ENCODE results near the gene NEK10.

- no peak for TF ChIP-seq CTCF (conservative IDR thresholded peaks at IDR 0.05; ENCODE audit: low read length)
- no peak for TF ChIP-seq EZH2phosphoT487 (IDR thresholded peaks at IDR 0.05; ENCODE audit: borderline replicate concordance, low read depth, low read length)
Observed at GRCh38 chr3:27089645-27090044, 279.5 kb downstream of the NEK10 start.

Measured in OCI-LY7 (cell line).